IPS DF 4.7 (cell line): ENCODE results near the gene IP6K1.

Experiments
- DNase-seq: peaks from one replicate; pipeline ENCODE4 v3.0.0-alpha.2; 2013; ENCODE audit warnings: low spot score; ENCODE audit errors: extremely low read depth

IP6K1 gene

DNA sequence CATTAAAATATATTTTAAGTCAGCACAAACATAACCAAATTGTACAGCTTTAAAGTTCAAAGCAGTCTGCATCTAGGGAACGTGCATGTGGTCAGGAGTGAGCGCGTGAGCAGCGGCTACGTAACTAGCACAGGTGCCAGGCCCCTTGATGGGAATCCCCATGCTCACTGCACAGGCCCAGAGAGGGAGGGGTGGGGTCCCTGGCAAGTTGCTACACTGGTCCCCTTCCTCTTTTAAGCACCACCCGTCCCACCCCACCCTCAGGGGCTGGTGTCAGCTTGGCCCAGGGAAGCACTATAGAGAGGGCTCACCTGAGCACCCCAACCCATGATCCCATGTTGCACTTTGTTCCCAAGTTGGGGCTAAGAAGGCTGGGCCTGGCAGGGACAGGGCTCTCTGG is 61.8 kb downstream of the IP6K1 start:
- DNase-seq, result no peak

GRCh38 chr3:49723628-49724551 is 62.5 kb downstream of the IP6K1 start, which contains the start of gene GMPPB:
TSS of gene GMPPB (minus strand) at chr3:49723951. CDS start at chr3:49723726, 225 bp downstream.
- DNase-seq, result no peak

DNA sequence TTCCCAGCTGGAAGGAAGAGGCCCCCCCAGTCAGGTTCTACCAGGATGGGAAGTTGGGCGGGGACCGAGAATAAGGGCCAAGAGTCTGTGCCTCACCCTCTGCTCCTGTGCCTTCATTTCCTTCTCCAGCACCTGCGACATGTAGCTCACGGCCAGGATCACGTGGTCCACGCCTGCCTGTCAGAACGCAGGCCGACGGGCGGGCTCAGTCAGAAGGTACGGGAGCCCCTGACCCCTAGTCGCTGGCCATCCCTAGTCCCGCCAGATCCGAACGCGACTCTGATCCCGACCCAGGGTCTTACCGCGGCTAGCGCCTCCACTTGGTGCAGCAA is 63.1 kb downstream of the IP6K1 start:
- DNase-seq, result no peak

GRCh38 chr3:49722896-49723295 is 63.4 kb downstream of the IP6K1 start:
- no peak for DNase-seq

GRCh38 chr3:49721896-49722781 is 64.2 kb downstream of the IP6K1 start:
- DNase-seq, result no peak

DNA sequence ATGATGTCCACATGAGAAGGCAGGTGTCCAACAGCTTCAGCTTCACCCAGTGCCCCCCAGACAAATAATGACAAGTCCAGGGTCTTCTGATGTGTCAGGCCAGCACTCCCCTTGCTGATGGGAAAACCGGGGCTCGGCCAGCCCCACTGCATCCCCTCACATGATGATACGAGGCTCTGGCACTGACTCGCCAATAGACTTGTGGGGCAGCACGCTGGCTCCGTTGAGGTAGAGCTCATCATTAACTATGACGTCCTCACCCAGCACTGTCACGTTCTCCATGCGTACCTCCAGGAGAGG is 64.8 kb downstream of the IP6K1 start:
- no peak for DNase-seq

- DNase-seq, result no peak
These were observed 65.3 kb downstream of the IP6K1 start for GRCh38 chr3:49720855-49721595.

GRCh38 chr3:49719214-49719884 is 67.0 kb downstream of the IP6K1 start, which contains the start of gene AMIGO3:
TSS of gene AMIGO3 (minus strand) at chr3:49719684. CDS start at chr3:49719465, 219 bp downstream.
- DNase-seq, result no peak

GRCh38 chr3:49718858-49719213 is 67.5 kb downstream of the IP6K1 start:
- no peak for DNase-seq

DNA sequence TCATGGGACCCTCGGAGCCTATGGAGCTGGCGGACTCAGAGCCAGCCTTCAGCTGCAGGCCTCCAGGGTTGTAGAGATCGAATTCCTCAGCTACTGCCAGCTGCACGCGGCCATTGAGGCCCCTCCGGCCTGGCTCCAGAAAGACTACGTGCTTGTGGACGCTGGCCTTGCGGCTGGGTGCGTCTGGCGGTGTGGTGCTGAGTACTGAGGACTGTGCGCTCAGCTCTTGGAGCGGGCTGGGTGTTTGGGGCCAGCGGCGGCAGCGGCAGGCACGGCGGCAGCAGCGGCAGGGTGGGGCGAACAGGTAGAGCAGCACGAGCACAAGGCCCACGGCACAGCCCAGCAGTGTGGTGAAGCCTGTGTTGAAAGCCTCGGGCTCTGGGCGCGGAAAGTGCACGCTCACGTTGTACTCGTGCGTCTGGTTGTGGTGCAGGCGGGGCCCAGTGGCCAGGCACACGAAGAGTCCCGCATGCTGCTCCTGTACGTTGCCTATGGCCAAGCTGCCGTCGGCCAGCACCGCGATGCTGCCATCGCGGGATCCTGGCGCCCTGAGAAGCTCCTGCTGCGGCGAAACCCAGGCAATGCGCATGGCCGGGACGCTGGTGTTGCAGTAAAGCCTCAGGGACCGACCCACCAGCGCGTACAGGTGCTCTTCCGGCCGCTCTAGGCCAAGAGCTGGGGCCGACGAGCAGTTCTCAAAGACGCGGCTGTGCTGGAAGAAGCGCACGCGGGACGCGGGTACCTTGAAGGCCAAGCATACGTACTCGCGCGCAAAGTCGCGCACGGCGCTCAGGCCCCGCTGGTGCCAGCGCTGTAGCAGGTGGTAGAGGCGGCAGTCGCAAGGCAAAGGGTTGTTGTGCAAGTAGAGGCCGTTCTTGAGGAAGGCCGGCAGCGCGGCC is 68.1 kb downstream of the IP6K1 start:
- DNase-seq, result no peak

DNA sequence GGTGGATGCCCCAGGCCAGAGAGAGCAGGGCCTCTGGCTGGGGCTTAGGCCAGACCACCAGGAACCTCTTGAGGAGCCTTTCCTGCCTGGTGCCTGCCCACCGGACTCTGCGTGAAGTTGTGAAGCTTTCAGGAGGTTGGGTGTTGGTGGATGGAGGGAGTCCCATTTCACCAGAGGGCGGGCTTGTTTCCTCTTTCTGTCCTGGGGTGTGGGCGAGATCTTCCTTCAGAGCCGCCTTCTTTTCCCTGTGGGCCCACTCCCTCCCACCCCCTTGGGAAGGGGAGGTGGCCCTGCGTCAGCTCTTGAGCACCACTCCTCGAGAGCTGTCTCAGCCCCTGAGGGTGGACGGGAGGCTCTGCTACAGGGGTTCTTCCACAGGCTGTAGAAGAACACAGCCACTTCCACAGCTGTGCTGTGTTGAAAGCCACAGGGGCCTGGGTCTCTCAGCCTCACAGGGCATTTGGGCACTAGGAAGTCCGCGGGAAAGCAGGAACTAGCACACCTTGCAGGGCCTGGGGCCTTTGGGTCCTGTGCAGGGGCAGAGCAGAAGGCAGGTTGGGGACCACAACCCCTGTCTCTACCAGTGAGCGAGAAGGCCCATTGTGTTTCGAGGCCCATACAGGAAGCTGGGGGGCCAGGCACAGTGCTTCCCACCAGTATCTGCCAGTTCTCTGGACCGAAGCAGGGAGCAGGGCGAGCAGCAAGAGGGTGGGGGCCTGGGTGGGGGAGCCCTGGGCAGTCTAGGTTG is 69.0 kb downstream of the IP6K1 start:
- no peak for DNase-seq

- no peak for DNase-seq
These were observed 69.6 kb downstream of the IP6K1 start for GRCh38 chr3:49716691-49717210.

GRCh38 chr3:49716169-49716568 is 70.2 kb downstream of the IP6K1 start:
- no peak for DNase-seq

DNA sequence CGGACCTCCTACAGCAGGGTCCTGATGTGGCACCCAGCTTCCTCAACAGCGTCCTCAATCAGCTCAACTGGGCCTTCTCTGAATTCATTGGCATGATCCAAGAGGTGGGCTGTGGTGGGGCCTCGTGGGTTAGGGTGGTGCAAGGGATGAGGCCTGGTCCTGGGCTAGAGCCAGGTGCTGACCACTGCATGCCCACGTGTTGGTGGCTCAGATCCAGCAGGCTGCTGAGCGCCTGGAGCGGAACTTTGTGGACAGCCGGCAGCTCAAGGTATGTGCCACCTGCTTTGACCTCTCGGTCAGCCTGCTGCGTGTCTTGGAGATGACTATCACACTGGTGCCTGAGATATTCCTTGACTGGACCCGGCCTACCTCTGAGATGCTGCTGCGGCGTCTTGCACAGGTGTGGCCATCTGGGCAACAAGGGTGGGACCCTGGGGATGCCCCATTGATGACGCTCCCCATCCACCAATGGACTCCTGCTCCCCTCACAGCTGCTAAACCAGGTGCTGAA is 70.7 kb downstream of the IP6K1 start:
- DNase-seq, result no peak

DNA sequence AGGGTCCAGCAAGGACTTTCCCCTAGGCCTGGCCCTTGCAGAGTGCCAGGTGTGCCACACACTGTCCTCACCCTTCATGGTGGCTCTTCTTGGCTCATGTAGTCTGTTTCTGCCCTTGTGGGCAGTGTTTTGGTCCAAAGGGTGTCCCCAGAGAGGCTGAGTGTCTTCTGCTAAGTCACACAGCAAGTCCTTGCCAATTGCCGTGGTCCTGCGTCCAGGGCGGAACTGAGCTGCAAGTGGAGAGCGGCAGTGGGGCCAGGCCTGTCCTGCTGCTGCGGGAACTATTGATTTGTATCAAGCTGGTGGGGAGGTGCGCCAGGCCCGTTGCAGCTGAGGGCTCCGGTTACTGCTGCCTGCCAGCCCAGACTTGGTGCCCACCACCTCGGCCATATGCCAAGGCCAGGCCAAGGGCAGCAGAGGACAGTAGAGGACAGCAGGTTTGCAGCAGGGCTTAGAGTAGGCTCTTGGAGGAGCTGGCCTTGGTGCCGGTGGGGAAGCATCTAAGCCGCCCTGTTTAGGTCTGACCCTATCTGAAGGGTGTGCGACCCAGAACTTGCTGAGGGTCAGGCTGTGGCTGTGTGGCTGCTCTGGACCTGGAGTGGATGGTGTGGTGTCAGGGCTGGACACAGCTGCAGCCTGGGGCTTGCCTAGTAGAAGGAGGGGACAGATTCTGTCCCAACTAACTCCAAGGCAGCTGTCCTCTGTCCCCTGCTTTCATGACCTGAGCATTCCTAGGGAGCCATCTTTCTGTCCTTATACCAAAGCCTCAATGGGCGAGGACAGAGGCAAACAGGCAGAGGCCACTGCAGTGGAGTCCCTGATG is 71.4 kb downstream of the IP6K1 start:
- no peak for DNase-seq

GRCh38 chr3:49713336-49714105 is 72.8 kb downstream of the IP6K1 start:
- DNase-seq, result no peak

DNA sequence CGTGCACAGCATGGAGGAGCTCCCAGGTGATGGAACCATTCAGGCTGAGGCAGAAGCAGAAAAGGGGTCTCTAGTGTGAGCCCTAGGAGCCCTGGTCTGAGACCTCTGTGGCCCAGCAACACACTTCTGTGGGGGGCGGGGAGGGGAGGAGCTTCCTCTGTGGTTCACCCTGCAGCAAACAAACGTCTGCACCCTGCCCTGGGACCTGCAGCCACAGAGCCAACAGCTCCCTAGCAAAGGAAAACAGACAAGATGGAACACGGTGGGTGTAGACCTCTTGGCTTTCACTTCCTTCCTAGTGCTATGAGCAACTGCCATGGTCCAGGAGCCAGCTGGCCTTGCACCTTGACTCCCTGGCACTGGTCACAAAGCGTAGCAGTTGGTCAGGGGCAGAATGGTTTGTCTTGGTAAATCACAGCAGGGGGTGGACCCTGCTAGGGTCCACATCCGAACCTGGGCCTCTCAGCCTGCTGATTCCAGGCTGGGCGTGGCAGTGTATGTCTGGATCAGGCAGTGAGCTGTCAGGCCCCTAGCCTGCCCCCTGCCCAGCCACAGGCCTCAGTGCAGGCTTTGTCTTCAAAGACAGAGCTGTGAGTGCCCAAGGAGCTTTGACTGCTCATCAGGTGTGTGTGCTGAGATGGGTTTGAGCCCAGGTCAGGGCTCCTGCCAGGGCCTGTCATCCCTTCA is 73.6 kb downstream of the IP6K1 start:
- no peak for DNase-seq
